ENCODE results near the gene CSTB.

Gene CSTB

DNA sequence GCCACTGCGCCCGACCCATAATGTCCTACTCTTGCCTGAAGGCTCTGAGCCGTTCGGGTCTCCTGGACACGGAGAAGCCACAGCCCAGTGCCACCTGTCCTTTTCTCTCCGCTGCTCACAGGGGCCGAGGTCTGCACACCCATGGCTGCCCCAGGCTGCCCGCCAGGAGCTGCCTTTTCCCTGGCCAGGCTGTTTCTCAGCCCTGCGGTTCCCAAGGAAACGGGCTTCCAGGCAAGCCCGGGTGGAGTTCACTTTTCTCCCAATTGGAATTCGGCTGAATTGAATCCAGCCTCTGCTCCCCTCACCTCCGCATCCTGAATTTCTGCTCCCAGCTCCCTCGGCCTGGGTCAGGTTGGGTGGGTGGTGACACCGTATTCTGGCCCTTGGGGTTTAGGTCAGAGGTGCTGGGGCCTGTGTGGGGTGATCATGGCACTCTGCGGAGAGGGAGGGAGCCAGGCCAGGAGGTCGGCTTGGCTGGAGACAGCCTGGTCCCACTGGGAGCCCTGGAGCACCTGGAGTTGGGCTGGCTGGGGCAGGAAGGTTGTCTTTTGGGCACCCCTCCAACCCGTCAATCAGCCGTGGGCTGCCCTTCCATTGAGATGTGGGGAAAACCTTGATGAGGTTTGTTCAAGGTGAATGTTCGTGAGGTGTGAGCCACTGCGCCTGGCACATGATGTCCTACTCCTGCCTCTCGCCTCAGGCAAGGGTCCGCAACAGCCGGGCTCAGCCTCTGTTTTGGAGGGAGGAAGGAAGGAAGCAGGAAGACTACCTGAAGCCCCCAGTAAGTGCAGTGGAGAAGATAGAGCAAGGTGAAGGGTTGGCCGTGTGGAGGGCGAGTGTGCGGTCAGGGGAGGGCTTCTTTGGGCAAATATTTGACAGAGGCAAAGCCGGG, 38.4 kb upstream of the CSTB start:
- no peaks in the 10 kb centered on the region for H3K27me3 ChIP-seq (ENCODE audit: insufficient read depth, low read length)
- peaks cover 2% of the 10 kb centered on the region for H3K9me3 ChIP-seq (ENCODE audit: insufficient read depth, low read depth, low read length)
- no peak overlapping the region for H3K9ac ChIP-seq (ENCODE audit: low read length)
- DNase-seq = peak in 1 of 2 donors; percentile 41
- no peak overlapping the region for H2AFZ ChIP-seq (ENCODE audit: insufficient read depth, low read length, poor library complexity)
- no peaks in the 10 kb centered on the region for H3K79me1 ChIP-seq (ENCODE audit: low read length)
- no peak overlapping the region for H4K12ac ChIP-seq (ENCODE audit: low read depth, low read length)
- no peak overlapping the region for H3K4me3 ChIP-seq (ENCODE audit: low read depth, low read length)
- no peaks in the 10 kb centered on the region for H3K79me2 ChIP-seq (ENCODE audit: control insufficient read depth, insufficient read depth, low read length, poor library complexity)
- peaks cover 0 to 3% of the 10 kb centered on the region in 2 experiments for H3K4me1 ChIP-seq (ENCODE audit: control insufficient read depth in 1 of 2, insufficient read depth in 2 of 2, low read length in 2 of 2)
- no peaks in the 10 kb centered on the region for H3K36me3 ChIP-seq (ENCODE audit: control insufficient read depth in 1 of 2, insufficient read depth in 2 of 2, low read length in 2 of 2)
- H2BK120ac ChIP-seq (ENCODE audit: insufficient read depth, low read length, poor library complexity) = no peak overlapping the region
- H4K8ac ChIP-seq (ENCODE audit: low read depth, low read length) = no peak overlapping the region
- WGBS (ENCODE audit: extremely low coverage, insufficient coverage, insufficient read length) = no CpG with 5 or more reads among the region's 28 CpGs
- no peak overlapping the region for H3K27ac ChIP-seq (ENCODE audit: low read depth, low read length)
- no peak overlapping the region for H2BK12ac ChIP-seq (ENCODE audit: low read length)
- H3K4ac ChIP-seq (ENCODE audit: low read depth, low read length) = no peak overlapping the region
- H3K23ac ChIP-seq (ENCODE audit: low read length) = no peak overlapping the region
- no peak overlapping the region for H2BK5ac ChIP-seq (ENCODE audit: low read depth, low read length, poor library complexity)
- H4K91ac ChIP-seq (ENCODE audit: low read depth, low read length) = no peak overlapping the region
- H3K14ac ChIP-seq (ENCODE audit: low read length) = no peak overlapping the region
- no peak overlapping the region for H2AK5ac ChIP-seq (ENCODE audit: low read length)
- no peak overlapping the region for H3K4me2 ChIP-seq (ENCODE audit: low read length)
- H3K18ac ChIP-seq (ENCODE audit: low read length) = no peak overlapping the region

DNA sequence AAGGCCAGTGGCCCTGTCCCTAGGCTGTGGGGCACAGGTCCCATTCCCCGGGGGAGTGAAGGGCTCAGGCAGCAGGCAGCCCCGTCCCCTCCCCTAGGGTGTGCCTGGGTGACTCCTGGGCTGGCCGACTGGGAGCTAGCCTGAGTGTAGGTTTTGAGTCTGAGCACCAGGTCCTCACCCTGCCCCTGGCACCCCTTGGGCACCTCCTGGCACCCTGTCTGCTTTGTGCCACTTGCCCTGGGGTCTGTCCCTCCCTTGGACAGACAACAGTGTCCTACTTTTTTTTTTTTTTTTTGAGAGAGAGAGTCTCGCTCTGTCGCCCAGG, 37.5 kb upstream of the CSTB start:
- Histone ChIP-seq H3K14ac (ENCODE audit: low read length) (no peak overlapping the region), H3K4ac (ENCODE audit: low read depth, low read length) (no peak overlapping the region), H4K8ac (ENCODE audit: low read depth, low read length) (no peak overlapping the region), H3K27ac (ENCODE audit: low read depth, low read length) (no peak overlapping the region), H3K4me2 (ENCODE audit: low read length) (no peak overlapping the region), H3K79me1 (ENCODE audit: low read length) (no peaks in the 10 kb centered on the region), H3K27me3 (ENCODE audit: insufficient read depth, low read length) (no peaks in the 10 kb centered on the region), H2BK120ac (ENCODE audit: insufficient read depth, low read length, poor library complexity) (no peak overlapping the region), H3K9ac (ENCODE audit: low read length) (no peak overlapping the region), H4K12ac (ENCODE audit: low read depth, low read length) (no peak overlapping the region), H2BK5ac (ENCODE audit: low read depth, low read length, poor library complexity) (no peak overlapping the region), H3K79me2 (ENCODE audit: control insufficient read depth, insufficient read depth, low read length, poor library complexity) (no peaks in the 10 kb centered on the region), H2AFZ (ENCODE audit: insufficient read depth, low read length, poor library complexity) (no peak overlapping the region), H3K4me1 (ENCODE audit: control insufficient read depth in 1 of 2, insufficient read depth in 2 of 2, low read length in 2 of 2) (peaks cover 0 to 3% of the 10 kb centered on the region in 2 experiments), H3K9me3 (ENCODE audit: insufficient read depth, low read depth, low read length) (peaks cover 2% of the 10 kb centered on the region), H4K91ac (ENCODE audit: low read depth, low read length) (no peak overlapping the region), H3K36me3 (ENCODE audit: control insufficient read depth in 1 of 2, insufficient read depth in 2 of 2, low read length in 2 of 2) (no peaks in the 10 kb centered on the region), H2BK12ac (ENCODE audit: low read length) (no peak overlapping the region), H3K18ac (ENCODE audit: low read length) (no peak overlapping the region), H3K4me3 (ENCODE audit: low read depth, low read length) (no peak overlapping the region), H3K23ac (ENCODE audit: low read length) (no peak overlapping the region), H2AK5ac (ENCODE audit: low read length) (no peak overlapping the region)
- WGBS (ENCODE audit: extremely low coverage, insufficient coverage, insufficient read length) = no CpG with 5 or more reads among the region's 5 CpGs
- DNase-seq = peak in 1 of 2 donors; percentile 25

DNA sequence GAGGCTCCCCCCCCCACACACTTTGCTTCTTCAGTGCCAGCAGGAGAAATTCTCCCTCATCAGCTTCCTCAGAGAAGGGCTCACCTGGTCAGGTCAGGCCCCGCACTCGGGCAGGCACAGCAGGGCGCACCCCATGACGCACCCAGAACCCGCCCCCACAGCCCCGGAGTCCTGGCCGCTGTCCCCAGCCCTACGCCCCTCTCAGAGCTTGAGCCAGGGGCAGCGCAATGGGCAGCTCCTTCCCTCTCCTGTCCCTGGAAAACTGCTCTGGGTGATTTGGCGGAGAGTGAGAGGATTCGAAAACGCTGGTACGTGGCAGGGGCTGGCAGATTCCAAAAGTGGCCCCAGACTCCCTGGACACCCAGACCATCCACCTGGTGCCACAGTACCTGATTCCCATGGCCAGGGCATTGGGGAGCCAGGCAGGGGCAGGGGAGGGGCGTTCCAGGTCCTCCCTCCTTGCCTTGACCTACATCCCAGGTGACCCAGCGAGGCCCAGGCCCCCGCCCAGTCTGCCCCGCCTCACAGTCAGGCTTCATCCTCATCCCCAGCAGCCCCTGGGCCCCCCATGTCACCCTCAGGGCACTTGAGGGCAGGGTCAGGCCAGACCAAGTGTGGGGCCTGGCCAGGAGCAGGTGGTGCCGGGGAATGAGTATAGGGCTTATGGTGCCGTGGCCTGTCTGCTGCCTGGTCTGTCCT, 37.0 kb upstream of the CSTB start:
- Histone ChIP-seq H3K14ac (ENCODE audit: low read length) (no peak overlapping the region), H4K91ac (ENCODE audit: low read depth, low read length) (no peak overlapping the region), H3K4me2 (ENCODE audit: low read length) (no peak overlapping the region), H3K4ac (ENCODE audit: low read depth, low read length) (no peak overlapping the region), H2AFZ (ENCODE audit: insufficient read depth, low read length, poor library complexity) (no peak overlapping the region), H4K12ac (ENCODE audit: low read depth, low read length) (no peak overlapping the region), H3K36me3 (ENCODE audit: control insufficient read depth in 1 of 2, insufficient read depth in 2 of 2, low read length in 2 of 2) (no peaks in the 10 kb centered on the region), H3K9ac (ENCODE audit: low read length) (no peak overlapping the region), H2BK120ac (ENCODE audit: insufficient read depth, low read length, poor library complexity) (no peak overlapping the region), H3K23ac (ENCODE audit: low read length) (no peak overlapping the region), H2BK5ac (ENCODE audit: low read depth, low read length, poor library complexity) (no peak overlapping the region), H3K4me3 (ENCODE audit: low read depth, low read length) (no peak overlapping the region), H3K79me1 (ENCODE audit: low read length) (no peaks in the 10 kb centered on the region), H2AK5ac (ENCODE audit: low read length) (no peak overlapping the region), H3K18ac (ENCODE audit: low read length) (no peak overlapping the region), H3K27me3 (ENCODE audit: insufficient read depth, low read length) (no peaks in the 10 kb centered on the region), H3K4me1 (ENCODE audit: control insufficient read depth in 1 of 2, insufficient read depth in 2 of 2, low read length in 2 of 2) (peaks cover 0 to 3% of the 10 kb centered on the region in 2 experiments), H3K79me2 (ENCODE audit: control insufficient read depth, insufficient read depth, low read length, poor library complexity) (no peaks in the 10 kb centered on the region), H3K27ac (ENCODE audit: low read depth, low read length) (no peak overlapping the region), H3K9me3 (ENCODE audit: insufficient read depth, low read depth, low read length) (peaks cover 2% of the 10 kb centered on the region), H2BK12ac (ENCODE audit: low read length) (no peak overlapping the region), H4K8ac (ENCODE audit: low read depth, low read length) (no peak overlapping the region)
- DNase-seq = no peak
- WGBS (ENCODE audit: extremely low coverage, insufficient coverage, insufficient read length) = no CpG with 5 or more reads among the region's 19 CpGs

DNA sequence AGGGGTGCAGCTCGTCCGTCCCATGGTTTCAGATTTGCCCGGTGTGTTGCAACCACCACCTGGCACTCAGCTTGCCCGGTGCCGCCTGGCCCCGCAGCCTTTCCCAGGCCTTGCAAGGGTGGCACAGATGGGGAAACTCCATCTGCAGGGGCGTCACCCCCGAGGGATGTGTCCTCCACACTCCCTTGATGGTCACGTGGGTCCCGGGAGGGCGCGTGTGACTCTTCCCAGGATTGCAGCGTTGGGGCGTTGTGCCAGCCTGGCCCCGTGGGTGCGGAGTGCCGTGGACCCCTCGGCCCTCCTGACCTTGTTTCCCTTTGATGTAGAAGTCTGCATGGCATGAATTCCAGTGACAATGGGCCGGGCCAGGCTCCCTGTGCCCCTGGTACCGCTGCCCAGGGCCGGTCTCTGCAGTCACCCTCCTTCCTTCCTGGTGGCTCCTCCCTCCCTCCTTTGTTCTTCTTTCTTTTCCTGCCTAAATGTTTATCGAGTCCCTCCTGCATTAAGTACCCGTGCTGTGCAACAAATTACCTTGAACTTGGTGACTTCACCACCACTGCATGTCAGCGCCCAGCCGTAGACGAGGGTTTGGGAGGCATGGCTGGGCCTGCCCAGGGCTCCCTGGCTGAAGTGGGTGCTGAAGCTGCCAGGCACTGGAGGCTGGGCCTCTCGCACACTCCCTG, 36.2 kb upstream of the CSTB start:
- H3K4me1 ChIP-seq (ENCODE audit: control insufficient read depth in 1 of 2, insufficient read depth in 2 of 2, low read length in 2 of 2) = peaks cover 0 to 3% of the 10 kb centered on the region in 2 experiments
- no peak overlapping the region for H4K8ac ChIP-seq (ENCODE audit: low read depth, low read length)
- H4K12ac ChIP-seq (ENCODE audit: low read depth, low read length) = no peak overlapping the region
- H3K4ac ChIP-seq (ENCODE audit: low read depth, low read length) = no peak overlapping the region
- no peak overlapping the region for H4K91ac ChIP-seq (ENCODE audit: low read depth, low read length)
- H3K4me3 ChIP-seq (ENCODE audit: low read depth, low read length) = no peak overlapping the region
- H3K14ac ChIP-seq (ENCODE audit: low read length) = no peak overlapping the region
- H3K27ac ChIP-seq (ENCODE audit: low read depth, low read length) = no peak overlapping the region
- no peak overlapping the region for H2BK5ac ChIP-seq (ENCODE audit: low read depth, low read length, poor library complexity)
- no peak overlapping the region for H2BK120ac ChIP-seq (ENCODE audit: insufficient read depth, low read length, poor library complexity)
- H3K79me2 ChIP-seq (ENCODE audit: control insufficient read depth, insufficient read depth, low read length, poor library complexity) = no peaks in the 10 kb centered on the region
- no peaks in the 10 kb centered on the region for H3K36me3 ChIP-seq (ENCODE audit: control insufficient read depth in 1 of 2, insufficient read depth in 2 of 2, low read length in 2 of 2)
- H3K79me1 ChIP-seq (ENCODE audit: low read length) = no peaks in the 10 kb centered on the region
- no peak overlapping the region for H3K23ac ChIP-seq (ENCODE audit: low read length)
- H3K27me3 ChIP-seq (ENCODE audit: insufficient read depth, low read length) = no peaks in the 10 kb centered on the region
- WGBS (ENCODE audit: extremely low coverage, insufficient coverage, insufficient read length) = no CpG with 5 or more reads among the region's 27 CpGs
- no peak overlapping the region for H3K9ac ChIP-seq (ENCODE audit: low read length)
- H3K9me3 ChIP-seq (ENCODE audit: insufficient read depth, low read depth, low read length) = peaks cover 2% of the 10 kb centered on the region
- no peak overlapping the region for H3K4me2 ChIP-seq (ENCODE audit: low read length)
- no peak overlapping the region for H2AK5ac ChIP-seq (ENCODE audit: low read length)
- H3K18ac ChIP-seq (ENCODE audit: low read length) = no peak overlapping the region
- no peak overlapping the region for H2AFZ ChIP-seq (ENCODE audit: insufficient read depth, low read length, poor library complexity)
- peak in 1 of 2 donors; percentile 23 for DNase-seq
- no peak overlapping the region for H2BK12ac ChIP-seq (ENCODE audit: low read length)

Measured in trophoblast cell (in vitro differentiated cells and primary cell).